Measurements from ENCODE around the gene PSMA3.

GRCh38 chr14:58274881-58275280, 30.2 kb downstream of the PSMA3 start:
- TF ChIP-seq SP2 (tag by site-specific recombination; IDR thresholded peaks at IDR 0.05) (no peak), YY1 (tag by site-specific recombination; IDR thresholded peaks at IDR 0.05) (no peak), ZNF707 (tag by site-specific recombination; IDR thresholded peaks at IDR 0.05) (no peak)
- TF ChIP-seq, protein P1, sequence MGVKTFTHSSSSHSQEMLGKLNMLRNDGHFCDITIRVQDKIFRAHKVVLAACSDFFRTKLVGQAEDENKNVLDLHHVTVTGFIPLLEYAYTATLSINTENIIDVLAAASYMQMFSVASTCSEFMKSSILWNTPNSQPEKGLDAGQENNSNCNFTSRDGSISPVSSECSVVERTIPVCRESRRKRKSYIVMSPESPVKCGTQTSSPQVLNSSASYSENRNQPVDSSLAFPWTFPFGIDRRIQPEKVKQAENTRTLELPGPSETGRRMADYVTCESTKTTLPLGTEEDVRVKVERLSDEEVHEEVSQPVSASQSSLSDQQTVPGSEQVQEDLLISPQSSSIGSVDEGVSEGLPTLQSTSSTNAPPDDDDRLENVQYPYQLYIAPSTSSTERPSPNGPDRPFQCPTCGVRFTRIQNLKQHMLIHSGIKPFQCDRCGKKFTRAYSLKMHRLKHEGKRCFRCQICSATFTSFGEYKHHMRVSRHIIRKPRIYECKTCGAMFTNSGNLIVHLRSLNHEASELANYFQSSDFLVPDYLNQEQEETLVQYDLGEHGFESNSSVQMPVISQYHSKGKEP (tag by site-specific recombination; IDR thresholded peaks at IDR 0.05): no peak

All from HEK293 (cell line).